C4-2B (cell line): Measurements from ENCODE around the gene PLCG2.
A peak's percentile ranks its signal among the peaks of the same experiment; 100 is the strongest.
"Not testable (repeated sequence)": the region's sequence is repeated elsewhere in the genome, so short reads cannot be mapped to it uniquely, and the experiment has no call there.

Experiments used
- H3K27ac ChIP-seq: fragments of 450-650 bp; 2 replicates; pipeline ENCODE4 v1.5.1; 2017
- ZFX ChIP-seq: fragments of 450-650 bp; IDR thresholded peaks from 2 replicates; pipeline ENCODE4 v1.6.1; 2017
- TF ChIP-seq, protein P1 (sequence below): fragments of 450-650 bp; conservative IDR thresholded peaks from 2 replicates; pipeline ENCODE4 v1.5.1; 2017; ENCODE audit warnings: mild to moderate bottlenecking

Gene PLCG2

DNA sequence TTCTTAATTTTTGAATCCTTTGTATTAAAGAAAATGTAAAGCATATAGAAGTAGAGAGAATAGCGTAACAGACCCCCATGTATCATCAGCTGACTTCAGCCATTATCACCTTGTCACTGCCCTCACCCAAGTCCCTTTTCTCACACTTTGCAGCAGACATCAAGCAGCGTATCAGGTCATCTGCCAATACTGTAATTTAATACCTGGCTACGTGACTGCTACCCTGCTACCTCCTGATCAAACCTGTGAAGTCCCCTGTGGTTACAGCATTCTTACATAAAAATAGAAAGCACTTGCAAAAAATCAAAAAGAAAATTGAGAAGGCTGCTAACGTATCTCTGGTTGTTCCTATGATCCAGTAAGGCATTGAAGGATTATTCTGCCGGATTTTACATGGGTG, 96.4 kb downstream of the PLCG2 start:
- no peak for TF ChIP-seq ZFX
- TF ChIP-seq, protein P1, sequence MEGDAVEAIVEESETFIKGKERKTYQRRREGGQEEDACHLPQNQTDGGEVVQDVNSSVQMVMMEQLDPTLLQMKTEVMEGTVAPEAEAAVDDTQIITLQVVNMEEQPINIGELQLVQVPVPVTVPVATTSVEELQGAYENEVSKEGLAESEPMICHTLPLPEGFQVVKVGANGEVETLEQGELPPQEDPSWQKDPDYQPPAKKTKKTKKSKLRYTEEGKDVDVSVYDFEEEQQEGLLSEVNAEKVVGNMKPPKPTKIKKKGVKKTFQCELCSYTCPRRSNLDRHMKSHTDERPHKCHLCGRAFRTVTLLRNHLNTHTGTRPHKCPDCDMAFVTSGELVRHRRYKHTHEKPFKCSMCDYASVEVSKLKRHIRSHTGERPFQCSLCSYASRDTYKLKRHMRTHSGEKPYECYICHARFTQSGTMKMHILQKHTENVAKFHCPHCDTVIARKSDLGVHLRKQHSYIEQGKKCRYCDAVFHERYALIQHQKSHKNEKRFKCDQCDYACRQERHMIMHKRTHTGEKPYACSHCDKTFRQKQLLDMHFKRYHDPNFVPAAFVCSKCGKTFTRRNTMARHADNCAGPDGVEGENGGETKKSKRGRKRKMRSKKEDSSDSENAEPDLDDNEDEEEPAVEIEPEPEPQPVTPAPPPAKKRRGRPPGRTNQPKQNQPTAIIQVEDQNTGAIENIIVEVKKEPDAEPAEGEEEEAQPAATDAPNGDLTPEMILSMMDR = no peak
- H3K27ac ChIP-seq = no peak overlapping the region

- TF ChIP-seq, protein P1 = no peak
- H3K27ac ChIP-seq = no peak overlapping the region
Observed at GRCh38 chr16:81876273-81876900, 97.3 kb downstream of the PLCG2 start.

DNA sequence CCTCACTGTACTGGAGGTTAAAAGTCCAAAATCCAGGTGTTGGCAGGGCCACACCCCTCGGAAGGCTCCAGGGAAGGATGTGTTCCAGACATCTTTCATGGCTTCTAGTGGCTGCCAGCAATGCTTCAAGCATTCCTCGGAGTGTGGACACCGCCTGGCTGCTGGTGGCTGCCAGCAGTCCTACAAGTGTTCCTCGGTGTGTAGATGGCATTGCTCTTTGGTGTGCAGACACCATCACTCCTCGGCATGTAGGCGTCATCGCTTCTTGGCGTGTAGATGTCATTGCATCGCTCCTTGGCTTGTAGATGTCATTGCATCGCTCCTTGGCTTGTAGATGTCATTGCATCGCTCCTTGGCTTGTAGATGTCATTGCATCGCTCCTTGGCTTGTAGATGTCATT, 98.4 kb downstream of the PLCG2 start:
- not testable (repeated sequence) for H3K27ac ChIP-seq

- H3K27ac ChIP-seq = no peak overlapping the region
- TF ChIP-seq, protein P1 = no peak
- no peak for TF ChIP-seq ZFX
Observed at GRCh38 chr16:81878529-81878928, 99.4 kb downstream of the PLCG2 start.

GRCh38 chr16:81879625-81880024, 100.5 kb downstream of the PLCG2 start:
- H3K27ac ChIP-seq = no peak overlapping the region
- TF ChIP-seq, protein P1 = peak; percentile 42
- TF ChIP-seq ZFX = no peak

DNA sequence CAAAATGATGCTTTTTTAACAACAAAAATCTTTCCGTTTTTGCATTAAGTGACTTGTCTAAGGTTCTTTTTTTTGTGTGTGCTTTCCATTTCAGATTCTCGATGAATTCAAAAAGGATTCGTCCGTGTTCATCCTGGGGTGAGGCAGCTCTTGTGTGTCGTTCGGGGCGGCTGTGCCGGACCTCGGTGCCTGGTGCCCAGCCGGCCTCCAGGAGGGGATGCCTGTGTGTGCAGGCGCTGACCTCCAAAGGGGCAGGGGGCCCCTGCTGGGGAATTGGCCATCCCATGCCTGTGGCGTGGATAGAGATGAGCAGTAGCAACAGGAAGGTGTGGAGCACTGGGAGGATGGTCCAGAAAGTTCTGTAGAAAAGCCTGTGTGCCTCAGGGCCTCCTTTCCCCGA, 101.7 kb downstream of the PLCG2 start:
- H3K27ac ChIP-seq = no peak overlapping the region
- TF ChIP-seq, protein P1 = no peak
- no peak for TF ChIP-seq ZFX

- H3K27ac ChIP-seq = no peak overlapping the region
- no peak for TF ChIP-seq ZFX
- TF ChIP-seq, protein P1 = no peak
Observed at GRCh38 chr16:81881228-81881627, 102.1 kb downstream of the PLCG2 start.

DNA sequence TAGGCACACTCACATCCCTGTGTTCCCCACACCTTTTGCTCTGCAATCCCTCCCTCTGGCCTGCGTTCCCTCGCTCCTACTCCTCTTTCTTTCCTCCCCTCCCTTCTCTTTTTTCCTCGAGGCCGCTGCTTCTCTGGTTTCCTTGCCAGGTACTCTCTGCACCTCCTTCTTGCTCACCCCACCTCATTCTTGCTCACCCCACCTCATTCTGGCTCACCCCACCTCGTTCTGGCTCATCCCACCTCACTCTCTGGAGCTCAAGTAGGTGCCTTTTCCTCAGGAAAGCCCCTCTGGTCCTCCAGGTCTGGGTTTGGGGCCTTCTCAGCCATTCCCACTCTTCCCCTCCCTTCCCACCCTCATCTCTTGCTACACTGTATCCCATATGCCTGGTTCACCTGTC, 103.5 kb downstream of the PLCG2 start:
- no peak overlapping the region for H3K27ac ChIP-seq
- TF ChIP-seq ZFX = no peak
- TF ChIP-seq, protein P1 = no peak
